BE2C (cell line): Measurements from ENCODE around the gene TGFBR3L.
"Not testable (repeated sequence)": the region's sequence is repeated elsewhere in the genome, so short reads cannot be mapped to it uniquely, and the experiment has no call there.

Source experiments
- DNase-seq: peaks from one replicate; pipeline ENCODE4 v3.0.0-alpha.2; 2020
- H3K27me3 ChIP-seq: fragments of 250-450 bp; sonication (Bioruptor Pico); 2 replicates; pipeline ENCODE4 v1.5.1; 2020; ENCODE audit warnings: mild to moderate bottlenecking
- H3K36me3 ChIP-seq: fragments of 250-450 bp; sonication (Bioruptor Pico); 2 replicates; pipeline ENCODE4 v1.5.1; 2020; ENCODE audit warnings: mild to moderate bottlenecking
- H3K4me1 ChIP-seq: fragments of 250-450 bp; sonication (Bioruptor Pico); 2 replicates; pipeline ENCODE4 v1.5.1; 2020
- H3K4me3 ChIP-seq: 2 replicates; pipeline ENCODE4 v1.5.1; 2011; ENCODE audit warnings: low read depth, low read length
- H3K9me3 ChIP-seq: fragments of 250-450 bp; sonication (Bioruptor Pico); 2 replicates; pipeline ENCODE4 v1.5.1; 2020
- CTCF ChIP-seq: IDR thresholded peaks from 2 replicates; pipeline ENCODE4 v1.5.1; 2012; ENCODE audit warnings: mild to moderate bottlenecking, low read depth, low read length

TGFBR3L gene

GRCh38 chr19:7955696-7956095 is 41.1 kb downstream of the TGFBR3L start:
- DNase-seq = no peak
- Histone ChIP-seq H3K4me1 (no peaks in the 10 kb centered on the region), H3K36me3 (peaks cover 8% of the 10 kb centered on the region), H3K4me3 (no peak overlapping the region), H3K9me3 (no peaks in the 10 kb centered on the region), H3K27me3 (no peaks in the 10 kb centered on the region)
- no peak for TF ChIP-seq CTCF

GRCh38 chr19:7959211-7959610 is 44.6 kb downstream of the TGFBR3L start:
- no peak for DNase-seq
- peaks cover 30% of the 10 kb centered on the region for H3K36me3 ChIP-seq
- no peak for TF ChIP-seq CTCF
- no peak overlapping the region for H3K4me3 ChIP-seq
- no peaks in the 10 kb centered on the region for H3K4me1 ChIP-seq
- H3K9me3 ChIP-seq = no peaks in the 10 kb centered on the region
- H3K27me3 ChIP-seq = no peaks in the 10 kb centered on the region

- H3K9me3 ChIP-seq, H3K4me3 ChIP-seq, DNase-seq, H3K27me3 ChIP-seq, H3K4me1 ChIP-seq: not testable (repeated sequence)
- H3K36me3 ChIP-seq = peaks cover 43% of the 10 kb centered on the region
These were observed 46.5 kb downstream of the TGFBR3L start for GRCh38 chr19:7961082-7961481.

- Histone ChIP-seq H3K4me1 (no peaks in the 10 kb centered on the region), H3K4me3 (no peak overlapping the region), H3K9me3 (no peaks in the 10 kb centered on the region), H3K27me3 (no peaks in the 10 kb centered on the region), H3K36me3 (peaks cover 49% of the 10 kb centered on the region)
- TF ChIP-seq CTCF = no peak
- DNase-seq = no peak
These were observed 47.4 kb downstream of the TGFBR3L start for GRCh38 chr19:7961920-7962626.

- no peaks in the 10 kb centered on the region for H3K27me3 ChIP-seq
- TF ChIP-seq CTCF = no peak
- H3K4me3 ChIP-seq = no peak overlapping the region
- H3K36me3 ChIP-seq = peaks cover 56% of the 10 kb centered on the region
- DNase-seq = no peak
- no peaks in the 10 kb centered on the region for H3K4me1 ChIP-seq
- no peaks in the 10 kb centered on the region for H3K9me3 ChIP-seq
These were observed 48.1 kb downstream of the TGFBR3L start for GRCh38 chr19:7962644-7963268.

- no peak overlapping the region for H3K4me3 ChIP-seq
- no peak for TF ChIP-seq CTCF
- no peaks in the 10 kb centered on the region for H3K4me1 ChIP-seq
- no peaks in the 10 kb centered on the region for H3K27me3 ChIP-seq
- DNase-seq = no peak
- peaks cover 52% of the 10 kb centered on the region for H3K36me3 ChIP-seq
- H3K9me3 ChIP-seq = no peaks in the 10 kb centered on the region
These were observed 48.9 kb downstream of the TGFBR3L start for GRCh38 chr19:7963566-7963965.
